A673 (cell line): ENCODE measurements around the gene RNASE7.

ENCODE experiments used
- EZH2 ChIP-seq: fragments of 200-600 bp; sonication (generic); IDR thresholded peaks from 2 replicates; pipeline ENCODE4 v1.6.1; 2017; ENCODE audit warnings: borderline replicate concordance, low read depth, mild to moderate bottlenecking, mixed read lengths, antibody characterized with exemption, low read length; ENCODE audit not compliant: poor library complexity, severe bottlenecking
- TF ChIP-seq, protein P1 (sequence below): fragments of 300-800, 200-600 bp; sonication (generic); conservative IDR thresholded peaks from 2 replicates; pipeline ENCODE4 v1.5.1; 2017; ENCODE audit warnings: low read depth, mild to moderate bottlenecking, antibody characterized with exemption, low read length, moderate library complexity, mixed read lengths

DNA sequence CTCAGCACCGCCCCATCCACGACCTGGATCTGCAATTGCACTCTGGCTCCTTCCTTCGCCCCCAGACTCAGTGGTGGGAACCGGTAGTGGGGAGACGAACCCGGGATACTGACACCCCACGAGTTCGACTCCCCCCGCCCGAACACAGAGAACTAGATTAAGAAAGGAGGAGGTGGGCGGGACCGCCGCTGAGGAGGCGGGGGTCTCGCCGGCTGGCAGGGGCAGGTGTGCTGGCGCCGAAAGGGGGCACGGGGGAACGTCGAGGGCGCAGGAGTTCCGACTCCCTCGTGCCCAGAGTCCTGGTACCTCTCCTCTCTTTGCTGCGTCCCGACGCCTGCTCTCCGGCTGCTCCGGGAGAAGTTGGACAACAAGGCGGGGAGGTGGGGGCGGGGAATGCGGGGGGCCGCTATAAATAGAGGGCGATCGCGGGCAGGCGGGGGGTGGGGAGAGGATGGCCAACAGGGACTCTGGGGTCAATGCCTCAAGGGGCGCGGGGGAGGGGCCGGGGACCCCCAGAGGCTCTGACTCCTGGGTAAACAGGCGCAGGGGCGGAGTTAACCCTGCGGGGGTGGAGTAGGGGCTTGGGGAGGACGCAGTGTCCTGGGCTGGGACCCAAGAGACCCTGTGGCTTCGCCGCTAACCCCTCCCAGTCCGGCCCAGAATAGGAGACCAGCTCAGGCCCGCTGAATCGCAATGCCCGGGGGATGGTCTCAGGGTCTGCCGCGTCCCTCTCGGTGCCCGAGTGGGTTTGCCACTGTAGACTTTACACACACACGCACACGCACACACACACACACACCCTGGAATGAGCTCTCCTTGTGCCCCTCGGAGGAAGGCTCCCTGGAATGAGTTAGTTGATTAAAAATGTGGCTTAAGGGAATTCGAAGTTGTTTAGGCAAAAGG is 16.5 kb upstream of the RNASE7 start:
- TF ChIP-seq, protein P1, sequence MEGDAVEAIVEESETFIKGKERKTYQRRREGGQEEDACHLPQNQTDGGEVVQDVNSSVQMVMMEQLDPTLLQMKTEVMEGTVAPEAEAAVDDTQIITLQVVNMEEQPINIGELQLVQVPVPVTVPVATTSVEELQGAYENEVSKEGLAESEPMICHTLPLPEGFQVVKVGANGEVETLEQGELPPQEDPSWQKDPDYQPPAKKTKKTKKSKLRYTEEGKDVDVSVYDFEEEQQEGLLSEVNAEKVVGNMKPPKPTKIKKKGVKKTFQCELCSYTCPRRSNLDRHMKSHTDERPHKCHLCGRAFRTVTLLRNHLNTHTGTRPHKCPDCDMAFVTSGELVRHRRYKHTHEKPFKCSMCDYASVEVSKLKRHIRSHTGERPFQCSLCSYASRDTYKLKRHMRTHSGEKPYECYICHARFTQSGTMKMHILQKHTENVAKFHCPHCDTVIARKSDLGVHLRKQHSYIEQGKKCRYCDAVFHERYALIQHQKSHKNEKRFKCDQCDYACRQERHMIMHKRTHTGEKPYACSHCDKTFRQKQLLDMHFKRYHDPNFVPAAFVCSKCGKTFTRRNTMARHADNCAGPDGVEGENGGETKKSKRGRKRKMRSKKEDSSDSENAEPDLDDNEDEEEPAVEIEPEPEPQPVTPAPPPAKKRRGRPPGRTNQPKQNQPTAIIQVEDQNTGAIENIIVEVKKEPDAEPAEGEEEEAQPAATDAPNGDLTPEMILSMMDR = no peak
- TF ChIP-seq EZH2 = no peak
